ENCODE data around the gene FNDC3B. TPM values are rescaled to one million over a fixed set of nuclear protein-coding genes. Genes with fewer than 3 reads are reported as not detected.

FNDC3B gene
- total and polyA plus RNA-seq, 2 donors (not counting 1 experiment from before 2014, with no cell fraction given) = 1.2 to 9.2 TPM

DNA sequence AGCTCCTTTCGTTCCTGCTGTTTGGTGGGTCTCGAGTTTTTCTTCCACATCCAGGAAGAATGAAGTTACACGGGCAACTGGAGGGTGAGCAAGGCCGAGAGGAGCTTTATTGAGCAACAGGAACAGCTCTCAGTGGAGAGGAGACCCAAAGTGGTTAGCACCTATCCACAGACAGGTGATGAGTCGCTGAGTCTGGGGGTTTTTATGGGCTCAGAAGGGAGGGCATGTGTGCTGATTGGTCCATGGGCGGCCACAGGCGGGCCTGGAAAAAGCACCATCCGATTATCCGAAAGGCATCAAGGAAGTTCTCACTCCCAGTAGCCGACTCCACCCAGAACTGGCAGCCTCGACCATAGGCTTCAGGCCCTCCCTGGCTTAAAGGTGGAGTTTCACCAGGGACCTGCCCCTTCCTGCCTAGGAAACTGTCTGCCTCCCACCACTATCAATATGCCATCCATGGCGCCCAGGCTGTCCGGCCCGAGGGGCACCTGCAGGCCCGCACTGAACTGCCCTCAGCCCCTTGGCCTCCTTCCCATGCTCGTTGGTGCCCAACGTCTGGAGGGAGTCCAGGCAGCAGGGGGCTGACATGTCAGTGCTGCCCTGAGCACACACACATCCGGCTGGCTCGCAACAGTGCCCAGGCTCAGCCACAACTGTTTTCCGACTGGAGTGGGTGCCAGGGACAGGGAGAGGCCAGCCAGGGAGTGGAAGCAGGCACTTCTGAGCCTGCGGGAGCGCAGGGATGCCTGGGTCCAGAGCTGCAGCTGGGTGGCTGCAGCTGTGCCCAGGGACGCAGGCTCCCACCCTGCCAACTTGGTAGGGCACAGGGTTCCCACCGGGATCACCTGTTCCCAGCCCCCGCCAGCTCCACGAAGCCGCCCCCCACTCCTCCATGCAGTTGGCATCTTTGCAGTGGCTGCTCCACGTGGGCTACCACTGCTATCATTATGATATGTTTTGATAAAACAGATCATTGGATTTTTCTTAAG is 170.2 kb downstream of the FNDC3B start:
- Histone ChIP-seq H2AFZ (ENCODE audit: insufficient read depth, low read depth, low read length, poor library complexity, severe bottlenecking) (no peak overlapping the region), H3K27ac (ENCODE audit: low read length in 2 of 2) (no peak overlapping the region), H3K9me3 (ENCODE audit: control extremely low read depth in 1 of 3, control insufficient read depth in 2 of 3, insufficient read depth in 1 of 3, low read length in 2 of 3) (peaks cover 0 to 8% (median 8%) of the 10 kb centered on the region in 3 donors), H3K4me2 (replicated peaks; ENCODE audit: low read depth, low read length, poor library complexity, severe bottlenecking) (no peak overlapping the region), H3K4me1 (ENCODE audit: control insufficient read depth in 2 of 2, insufficient read depth in 2 of 2, low read length in 2 of 2) (no peaks in the 10 kb centered on the region), H3K36me3 (replicated peaks in 1 of 2; ENCODE audit: control extremely low read depth in 1 of 2, control insufficient read depth in 1 of 2, extremely low read depth in 1 of 2, insufficient read depth in 2 of 2, low read length in 1 of 2) (no peaks in the 10 kb centered on the region), H3K4me3 (ENCODE audit: control extremely low read depth in 1 of 5, extremely low read depth in 1 of 5, insufficient read depth in 1 of 5, low read depth in 2 of 5, low read length in 4 of 5) (no peak overlapping the region), H4K20me1 (ENCODE audit: control insufficient read depth, insufficient read depth, low read length, poor library complexity, severe bottlenecking) (no peaks in the 10 kb centered on the region), H3K9ac (ENCODE audit: low read length) (no peak overlapping the region), H3K27me3 (replicated peaks in 1 of 4; ENCODE audit: control extremely low read depth in 1 of 4, control insufficient read depth in 3 of 4, insufficient read depth in 4 of 4, low read length in 3 of 4) (no peaks in the 10 kb centered on the region), H3K79me2 (ENCODE audit: control insufficient read depth, insufficient read depth, low read length) (no peaks in the 10 kb centered on the region)
- DNase-seq = no peak
- ChIA-PET CTCF (no interaction called here), POLR2A (no interaction called here)
- Mint-ChIP-seq H3K4me1 (no peaks in the 10 kb centered on the region), H3K9me3 (ENCODE audit: insufficient read depth) (peaks cover 6% of the 10 kb centered on the region), H3K27ac (no peak overlapping the region), H3K4me3 (no peak overlapping the region), H3K27me3 (no peaks in the 10 kb centered on the region)
- ATAC-seq (ENCODE audit: low read depth) = no peak
- no peak for TF ChIP-seq EZH2 (IDR thresholded peaks at IDR 0.05; ENCODE audit: borderline replicate concordance, insufficient read depth, low read depth, low read length, poor library complexity, severe bottlenecking)
- TF ChIP-seq, protein P1, sequence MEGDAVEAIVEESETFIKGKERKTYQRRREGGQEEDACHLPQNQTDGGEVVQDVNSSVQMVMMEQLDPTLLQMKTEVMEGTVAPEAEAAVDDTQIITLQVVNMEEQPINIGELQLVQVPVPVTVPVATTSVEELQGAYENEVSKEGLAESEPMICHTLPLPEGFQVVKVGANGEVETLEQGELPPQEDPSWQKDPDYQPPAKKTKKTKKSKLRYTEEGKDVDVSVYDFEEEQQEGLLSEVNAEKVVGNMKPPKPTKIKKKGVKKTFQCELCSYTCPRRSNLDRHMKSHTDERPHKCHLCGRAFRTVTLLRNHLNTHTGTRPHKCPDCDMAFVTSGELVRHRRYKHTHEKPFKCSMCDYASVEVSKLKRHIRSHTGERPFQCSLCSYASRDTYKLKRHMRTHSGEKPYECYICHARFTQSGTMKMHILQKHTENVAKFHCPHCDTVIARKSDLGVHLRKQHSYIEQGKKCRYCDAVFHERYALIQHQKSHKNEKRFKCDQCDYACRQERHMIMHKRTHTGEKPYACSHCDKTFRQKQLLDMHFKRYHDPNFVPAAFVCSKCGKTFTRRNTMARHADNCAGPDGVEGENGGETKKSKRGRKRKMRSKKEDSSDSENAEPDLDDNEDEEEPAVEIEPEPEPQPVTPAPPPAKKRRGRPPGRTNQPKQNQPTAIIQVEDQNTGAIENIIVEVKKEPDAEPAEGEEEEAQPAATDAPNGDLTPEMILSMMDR (IDR thresholded peaks at IDR 0.05) = no peak
- intact Hi-C loops (cut with micrococcal nuclease) = no loop called here
- WGBS (ENCODE audit: insufficient coverage) = 92% methylated on average over 24 of the region's 28 CpGs

- peaks cover 3% of the 10 kb centered on the region for H3K9me3 Mint-ChIP-seq (ENCODE audit: insufficient read depth)
- Histone ChIP-seq H3K79me2 (ENCODE audit: control insufficient read depth, insufficient read depth, low read length) (no peaks in the 10 kb centered on the region), H3K36me3 (replicated peaks in 1 of 2; ENCODE audit: control extremely low read depth in 1 of 2, control insufficient read depth in 1 of 2, extremely low read depth in 1 of 2, insufficient read depth in 2 of 2, low read length in 1 of 2) (no peaks in the 10 kb centered on the region), H2AFZ (ENCODE audit: insufficient read depth, low read depth, low read length, poor library complexity, severe bottlenecking) (no peak overlapping the region), H3K27me3 (replicated peaks in 1 of 4; ENCODE audit: control extremely low read depth in 1 of 4, control insufficient read depth in 3 of 4, insufficient read depth in 4 of 4, low read length in 3 of 4) (no peaks in the 10 kb centered on the region), H3K9me3 (ENCODE audit: control extremely low read depth in 1 of 3, control insufficient read depth in 2 of 3, insufficient read depth in 1 of 3, low read length in 2 of 3) (peaks cover 0 to 4% (median 4%) of the 10 kb centered on the region in 3 donors), H3K4me2 (replicated peaks; ENCODE audit: low read depth, low read length, poor library complexity, severe bottlenecking) (no peak overlapping the region), H3K4me3 (ENCODE audit: control extremely low read depth in 1 of 5, extremely low read depth in 1 of 5, insufficient read depth in 1 of 5, low read depth in 2 of 5, low read length in 4 of 5) (no peak overlapping the region), H3K4me1 (ENCODE audit: control insufficient read depth in 2 of 2, insufficient read depth in 2 of 2, low read length in 2 of 2) (no peaks in the 10 kb centered on the region), H3K9ac (ENCODE audit: low read length) (no peak overlapping the region), H3K27ac (ENCODE audit: low read length in 2 of 2) (no peak overlapping the region), H4K20me1 (ENCODE audit: control insufficient read depth, insufficient read depth, low read length, poor library complexity, severe bottlenecking) (no peaks in the 10 kb centered on the region)
- ChIA-PET CTCF (no interaction called here), POLR2A (no interaction called here)
- 83% methylated on average over 1 of the region's 4 CpGs for WGBS (ENCODE audit: insufficient coverage)
- H3K27me3 Mint-ChIP-seq = no peaks in the 10 kb centered on the region
- H3K4me3 Mint-ChIP-seq = no peak overlapping the region
- no peaks in the 10 kb centered on the region for H3K4me1 Mint-ChIP-seq
- TF ChIP-seq, protein P1 (IDR thresholded peaks at IDR 0.05) = no peak
- no peak for TF ChIP-seq EZH2 (IDR thresholded peaks at IDR 0.05; ENCODE audit: borderline replicate concordance, insufficient read depth, low read depth, low read length, poor library complexity, severe bottlenecking)
- ATAC-seq (ENCODE audit: low read depth) (no peak), DNase-seq (no peak)
- intact Hi-C loops (cut with micrococcal nuclease) = no loop called here
- H3K27ac Mint-ChIP-seq = no peak overlapping the region
Observed at GRCh38 chr3:172210355-172210754, 171.0 kb downstream of the FNDC3B start.

Measured in B cell (primary cell).